HG03520 (cell line): ENCODE measurements around the gene EPHA6.

Experiments
- ATAC-seq: cut with Tn5 transposase; IDR thresholded peaks from one replicate; pipeline ENCODE4 v1.9.1; 2021; ENCODE audit warnings: mild to moderate bottlenecking, moderate library complexity; ENCODE audit not compliant: unreplicated experiment

EPHA6 gene

DNA sequence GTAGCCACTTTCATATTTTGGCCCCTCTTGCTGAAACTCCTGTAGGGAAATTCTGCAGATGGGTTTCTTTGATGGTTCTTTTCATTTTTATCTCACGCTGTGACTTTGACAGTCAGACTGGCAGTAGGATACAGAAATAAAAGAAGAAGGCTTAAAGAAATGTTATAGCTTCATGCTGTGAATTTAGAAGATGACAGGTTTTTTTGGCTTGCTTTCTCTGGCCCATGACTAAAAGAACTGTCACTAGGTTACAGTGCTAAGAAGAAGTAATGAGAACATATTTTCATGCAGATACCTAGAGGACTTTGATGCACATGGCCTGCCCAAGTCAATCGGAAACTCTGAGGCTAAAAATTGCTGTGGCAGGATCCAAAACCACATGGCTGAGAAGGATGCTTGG, 334.5 kb downstream of the EPHA6 start:
- ATAC-seq: no peak

DNA sequence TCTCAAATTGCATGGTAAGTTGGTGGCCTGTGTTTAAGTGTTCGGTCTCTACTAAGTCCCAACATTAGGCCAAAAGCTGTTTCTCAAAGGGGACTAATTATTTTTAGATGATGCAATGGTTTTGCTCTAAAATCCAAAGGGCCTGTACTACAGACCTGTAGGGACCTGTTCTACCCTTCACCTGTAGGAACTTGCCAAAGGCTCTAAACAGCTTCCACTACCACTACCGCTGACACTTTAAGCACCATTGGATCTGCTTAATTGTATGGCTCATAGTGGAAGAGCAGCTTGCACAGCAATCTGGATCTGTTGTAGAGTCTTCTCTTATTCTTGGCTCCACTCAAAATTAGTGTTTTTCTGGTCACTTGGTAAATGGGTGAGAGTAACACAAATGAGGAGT, 346.8 kb downstream of the EPHA6 start:
- no peak for ATAC-seq

DNA sequence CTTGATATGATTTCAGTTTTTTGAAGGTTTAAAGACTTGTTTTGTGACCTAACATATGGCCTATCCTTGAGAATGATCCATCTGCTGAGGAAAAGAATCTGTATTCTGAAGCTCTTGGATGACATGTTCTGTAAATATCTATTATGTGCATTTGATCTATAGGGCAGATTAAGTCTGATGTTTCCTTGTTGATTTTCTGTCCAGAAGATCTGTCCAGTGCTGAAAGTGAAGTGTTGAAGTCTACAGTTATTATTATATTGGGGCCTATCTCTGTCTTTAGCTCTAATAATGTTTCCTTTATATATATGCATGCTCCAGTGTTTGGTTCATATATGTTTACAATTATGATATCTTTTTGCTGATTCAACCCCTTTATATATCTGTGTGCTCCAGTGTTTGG, 362.8 kb downstream of the EPHA6 start:
- no peak for ATAC-seq

DNA sequence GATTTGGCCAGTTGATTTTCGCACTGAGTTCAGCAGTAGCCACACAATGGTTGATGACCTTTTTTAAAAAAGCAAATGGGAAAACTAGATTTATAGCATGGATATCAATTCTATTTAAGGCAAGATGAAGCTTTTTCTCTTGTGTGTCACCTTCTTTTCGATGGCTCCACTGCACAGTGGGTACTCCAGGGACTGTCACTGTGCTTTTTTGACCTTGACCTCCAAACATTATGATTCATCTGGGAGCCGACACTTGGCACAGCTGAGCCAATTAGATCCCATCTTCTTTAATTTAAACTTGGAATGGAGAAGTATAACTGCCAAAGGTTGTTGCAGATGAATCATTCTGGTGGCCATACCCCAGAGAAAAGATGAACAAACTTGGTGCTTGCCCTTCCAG, 367.3 kb downstream of the EPHA6 start:
- ATAC-seq: no peak

DNA sequence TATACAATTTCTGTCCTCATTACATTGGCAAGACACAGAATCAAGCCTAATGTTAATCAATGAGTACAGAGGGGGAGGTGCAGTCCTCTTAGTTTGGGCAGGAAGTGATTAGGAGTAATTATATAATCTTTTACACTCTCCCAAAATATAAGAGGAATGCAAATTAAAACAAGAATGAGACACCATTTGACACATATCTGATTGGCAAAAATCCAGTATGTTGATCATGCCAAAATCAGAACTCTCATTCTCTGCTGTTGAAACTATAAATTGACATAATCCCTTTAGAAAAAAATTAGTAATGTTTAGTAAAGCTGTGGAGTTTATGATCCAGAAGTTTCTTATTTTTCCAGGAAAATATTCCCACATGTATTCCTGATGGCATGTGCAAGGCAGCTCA, 373.4 kb downstream of the EPHA6 start:
- no peak for ATAC-seq

DNA sequence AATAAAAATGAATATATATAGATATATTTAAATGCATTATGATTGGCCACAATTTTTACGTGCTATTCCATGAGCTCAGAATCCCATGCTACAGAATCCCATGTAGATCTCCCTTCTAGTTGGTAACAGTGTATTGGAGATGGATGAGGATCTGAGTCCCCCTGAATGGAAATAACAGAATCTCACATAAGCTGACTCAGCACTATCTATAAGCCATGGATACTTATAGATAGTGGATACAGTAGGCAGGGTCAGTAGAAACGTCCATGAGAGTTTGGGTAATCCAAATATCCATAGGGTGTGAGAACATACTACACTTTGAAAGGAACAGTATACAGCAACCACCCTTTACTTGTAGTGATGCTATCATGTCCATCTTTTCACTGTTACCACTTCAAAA, 375.4 kb downstream of the EPHA6 start:
- no peak for ATAC-seq

DNA sequence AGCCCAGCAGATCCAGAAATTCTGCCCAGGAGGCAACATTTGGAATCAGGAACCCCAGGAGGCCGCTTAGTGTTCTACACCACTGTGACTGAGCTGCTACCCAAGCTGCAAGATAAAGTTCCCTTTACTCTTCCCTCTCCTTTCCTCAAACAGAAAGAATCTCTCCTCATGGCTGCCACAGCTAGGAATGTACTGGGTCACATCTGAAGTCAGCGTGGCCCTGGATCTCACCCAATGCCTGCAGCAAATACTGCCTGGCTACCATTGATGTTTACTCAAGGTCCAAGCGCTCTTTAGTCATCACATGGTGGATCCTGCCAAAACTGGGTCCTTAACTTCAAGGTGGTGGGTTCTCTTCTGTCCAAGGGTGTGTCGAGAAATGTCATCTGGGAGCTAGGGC, 382.7 kb downstream of the EPHA6 start:
- ATAC-seq: no peak

DNA sequence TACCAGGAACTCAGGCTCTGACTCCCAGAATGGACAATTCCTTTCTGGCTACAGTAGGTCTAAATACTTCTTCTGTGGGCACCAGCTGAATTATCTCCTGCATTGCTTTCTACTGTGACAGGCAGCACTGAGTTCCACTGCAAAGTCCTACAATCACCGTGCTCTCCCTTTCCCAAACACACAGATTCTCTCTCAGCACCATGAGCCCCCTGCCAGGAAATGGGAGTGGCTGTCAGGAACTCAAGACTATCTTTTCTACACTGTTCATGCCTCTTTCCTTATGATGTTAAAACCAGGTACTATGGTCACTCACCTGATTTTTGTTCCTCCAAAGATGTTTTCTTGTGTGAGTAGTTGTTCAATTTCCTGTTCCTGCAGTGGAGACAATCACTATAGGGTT, 383.4 kb downstream of the EPHA6 start:
- ATAC-seq: no peak

DNA sequence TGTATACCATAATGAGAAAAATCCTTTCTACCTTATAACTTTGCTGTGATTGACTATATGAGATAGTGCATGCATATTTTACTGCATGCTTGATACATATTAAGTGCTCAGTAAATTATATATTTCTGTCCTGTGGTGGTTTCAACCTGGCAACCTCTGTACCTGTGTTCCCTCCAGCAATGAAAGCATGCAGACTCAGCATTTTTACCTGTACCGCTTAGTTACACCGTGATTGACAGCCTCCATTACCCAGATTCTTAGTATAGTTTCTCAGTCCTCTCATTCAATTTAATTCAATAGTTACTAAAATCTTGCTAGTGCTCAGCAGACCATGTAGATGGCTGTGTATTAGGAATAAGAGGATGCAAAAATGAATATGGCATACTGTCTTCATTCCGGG, 386.0 kb downstream of the EPHA6 start:
- ATAC-seq: no peak

DNA sequence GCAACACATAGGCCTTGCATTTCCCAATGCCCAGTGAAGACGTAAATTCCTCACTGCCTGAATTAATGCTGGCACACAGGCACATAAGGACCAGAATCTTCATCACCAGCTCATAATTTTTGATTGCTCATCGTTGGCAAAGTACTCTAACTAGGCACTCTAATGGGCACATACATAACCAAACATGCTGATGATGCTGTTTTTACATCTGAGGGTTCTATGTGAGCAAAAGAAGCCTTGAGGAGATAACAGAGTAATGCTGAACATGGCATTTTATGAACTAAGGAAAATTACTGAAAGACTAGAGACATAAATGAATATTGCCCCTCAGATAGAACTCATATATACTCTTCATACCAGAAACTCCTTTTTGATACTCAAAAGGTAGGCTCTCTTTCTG, 387.4 kb downstream of the EPHA6 start:
- ATAC-seq: no peak

DNA sequence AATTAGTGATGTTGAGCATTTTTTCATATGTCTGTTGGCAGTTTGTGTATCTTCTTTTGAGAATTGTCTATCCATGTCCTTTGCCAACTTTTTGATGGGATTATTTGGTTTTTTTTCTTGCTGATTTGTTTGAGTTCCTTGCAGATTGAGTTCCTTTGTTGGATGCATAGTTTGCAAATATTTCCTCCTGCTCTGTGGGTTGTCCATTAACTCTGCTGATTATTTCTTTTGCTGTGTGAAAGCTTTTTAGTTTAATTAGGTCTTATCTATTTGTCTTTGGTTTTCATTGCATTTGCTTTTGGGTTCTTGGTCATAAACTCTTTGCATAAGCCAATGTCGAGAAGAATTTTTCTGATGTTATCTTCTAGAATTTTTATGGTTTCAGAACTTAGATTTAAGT, 414.6 kb downstream of the EPHA6 start:
- no peak for ATAC-seq

DNA sequence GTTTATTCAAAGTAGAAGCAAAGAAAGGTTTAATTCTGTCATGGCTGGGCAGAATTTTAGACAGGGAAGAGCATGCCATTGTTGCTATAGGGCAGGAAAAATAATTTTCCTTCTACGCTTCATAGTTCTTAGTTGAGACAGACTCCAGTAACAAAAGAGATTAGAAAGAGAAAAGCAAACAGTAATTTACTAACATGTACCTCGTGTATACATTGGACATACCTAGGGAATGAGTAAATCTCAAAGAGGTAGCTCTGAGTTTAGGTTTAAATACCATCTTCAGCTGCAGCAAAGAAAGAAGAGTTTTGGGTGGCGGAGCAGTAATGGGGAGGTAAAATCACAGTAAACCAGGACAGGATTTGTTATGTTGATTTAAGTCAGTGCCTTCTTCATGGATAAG, 416.1 kb downstream of the EPHA6 start:
- ATAC-seq: no peak

DNA sequence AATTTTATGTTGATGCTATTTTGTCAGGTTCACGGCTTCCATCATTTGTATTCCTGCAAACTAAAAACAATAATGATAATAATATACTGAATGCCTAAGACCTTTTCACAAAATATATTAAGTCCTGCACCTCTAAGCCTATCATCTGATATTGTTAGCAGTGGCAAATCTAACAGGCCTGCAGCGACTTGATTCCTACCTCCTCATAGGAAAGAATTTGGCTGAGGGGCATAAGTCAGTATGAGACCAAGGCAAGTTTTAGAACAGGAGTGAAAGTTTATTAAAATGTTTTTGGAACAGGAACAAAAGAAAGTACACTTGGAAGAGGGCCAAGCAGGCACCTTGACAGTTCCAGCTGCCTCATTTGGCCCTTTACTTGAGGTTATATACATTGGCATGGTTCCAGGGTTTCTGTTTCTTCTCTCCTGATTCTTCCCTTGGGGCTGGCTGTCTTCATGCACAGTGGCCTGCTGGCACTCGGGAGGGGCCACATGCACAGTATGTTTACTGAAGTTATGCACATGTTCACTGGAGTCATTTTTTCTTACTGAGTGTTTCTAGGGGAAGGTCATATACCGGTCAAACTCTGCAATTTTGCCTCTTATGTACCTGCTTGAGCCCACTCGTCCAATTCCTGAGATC, 418.1 kb downstream of the EPHA6 start:
- ATAC-seq: no peak

DNA sequence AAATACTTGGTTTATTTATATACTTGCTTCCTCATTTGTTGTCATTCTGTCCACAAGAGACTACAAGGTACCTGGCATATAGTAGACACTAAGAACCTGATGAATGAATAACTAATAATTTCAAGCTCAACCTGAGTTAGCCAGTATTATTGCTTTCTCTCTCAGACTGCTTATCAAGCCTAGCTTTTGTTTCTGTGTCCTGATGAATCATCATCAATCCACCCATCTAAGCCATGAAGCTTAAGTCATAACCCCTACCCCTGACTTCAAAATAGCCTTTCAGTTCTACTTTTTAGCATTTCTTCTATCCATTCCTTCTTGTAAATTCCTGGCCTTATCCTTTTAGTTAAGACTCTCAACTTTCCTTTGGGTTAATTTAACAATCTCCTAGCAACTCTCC, 420.8 kb downstream of the EPHA6 start:
- no peak for ATAC-seq

DNA sequence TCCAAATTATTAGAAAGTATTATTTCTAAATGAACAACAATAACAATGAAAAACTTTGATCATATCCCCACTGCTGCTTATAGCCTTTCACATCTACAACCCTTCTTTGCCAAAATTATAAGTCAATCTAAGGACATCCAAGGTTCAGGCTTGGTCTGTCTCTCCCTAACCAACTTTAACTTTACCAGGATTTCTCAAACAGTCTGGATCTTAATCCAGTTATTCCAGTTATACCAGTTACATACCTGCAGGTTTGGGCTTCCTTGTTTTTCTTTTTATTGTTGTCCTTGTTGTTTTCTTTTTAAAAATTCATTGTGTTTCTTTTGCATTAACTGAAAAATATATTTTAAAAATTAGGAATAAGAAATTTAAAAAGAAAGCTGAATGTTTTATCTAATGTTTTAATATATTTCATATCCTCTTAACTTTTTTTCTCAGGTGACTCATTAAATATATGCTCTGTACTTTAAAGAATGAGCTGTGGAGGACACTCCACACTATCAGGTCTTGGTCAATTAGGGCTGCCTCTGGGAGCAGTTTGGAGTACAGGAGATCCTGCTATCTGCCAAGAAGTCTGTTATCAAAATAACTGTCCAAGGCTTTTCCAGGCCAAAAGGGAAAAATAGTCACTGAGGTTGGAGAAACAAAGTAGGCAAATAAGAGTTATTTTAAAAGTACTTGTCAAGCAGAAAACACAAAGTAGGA, 421.4 kb downstream of the EPHA6 start:
- no peak for ATAC-seq

DNA sequence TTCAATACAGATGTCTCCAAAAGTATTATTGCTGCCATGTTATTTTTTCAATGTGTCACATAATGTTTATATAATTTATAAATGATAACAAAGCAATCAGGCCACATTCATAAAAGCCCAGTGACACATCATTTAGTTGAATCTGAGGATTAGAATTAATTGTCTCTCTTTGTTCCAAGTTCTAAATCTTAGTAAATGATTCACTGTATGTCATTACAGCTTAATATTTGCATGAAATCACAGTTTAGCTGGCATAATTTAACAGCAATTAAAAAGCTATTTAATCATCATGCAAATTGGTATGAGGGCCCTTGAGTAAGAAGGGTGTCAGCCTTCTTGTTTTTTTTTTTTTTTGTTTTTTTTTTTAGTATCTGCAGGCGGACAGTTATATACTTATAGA, 427.0 kb downstream of the EPHA6 start:
- no peak for ATAC-seq

DNA sequence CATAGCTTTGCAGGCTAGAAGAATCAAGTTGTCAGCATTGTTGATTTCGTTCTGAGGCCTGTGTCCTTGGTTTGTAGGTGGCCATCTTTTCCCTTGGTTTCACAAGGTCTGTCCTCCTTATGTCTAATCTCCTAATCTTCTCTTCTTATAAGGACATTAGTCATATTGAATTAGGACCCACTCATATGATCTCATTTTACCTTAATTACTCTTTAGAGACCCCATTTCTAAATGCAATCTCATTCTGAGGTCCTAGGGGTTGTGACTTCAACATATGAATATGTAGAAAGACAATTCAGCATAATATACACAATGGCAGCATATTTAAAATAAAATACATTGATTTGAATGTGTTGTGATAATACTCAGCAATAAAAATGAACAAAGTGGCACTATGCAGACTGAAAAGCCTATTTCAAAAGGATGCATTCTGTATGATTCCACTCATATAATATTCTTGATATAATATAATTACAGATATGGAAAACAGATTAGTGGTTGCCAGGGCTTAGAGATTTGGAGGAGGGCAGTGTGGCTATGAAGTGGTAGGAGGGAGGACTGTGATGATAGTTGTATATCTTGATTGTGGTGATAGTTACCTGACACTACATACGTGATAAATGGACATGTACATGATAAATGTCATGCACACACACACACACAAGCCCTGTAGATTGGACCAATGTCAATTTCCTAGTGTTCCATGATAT, 431.0 kb downstream of the EPHA6 start:
- no peak for ATAC-seq

DNA sequence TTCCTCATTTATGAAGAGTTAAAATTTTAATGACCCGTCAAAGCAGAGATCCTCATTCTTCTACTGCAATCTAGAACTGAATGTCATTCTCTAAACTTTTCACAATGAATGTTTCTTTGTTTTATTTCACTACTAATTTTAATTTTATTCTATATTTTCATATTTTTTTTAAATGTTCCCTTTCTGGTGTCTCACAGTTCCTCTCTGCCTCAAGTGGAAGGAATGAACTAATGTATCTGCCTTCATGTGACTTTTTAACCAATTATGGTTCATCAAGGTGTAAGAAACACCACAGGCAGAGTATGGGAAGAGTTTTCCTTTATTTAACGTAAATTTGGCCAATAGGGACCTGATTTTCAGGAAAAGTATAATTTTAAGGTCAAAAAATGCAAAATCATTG, 441.7 kb downstream of the EPHA6 start:
- no peak for ATAC-seq

DNA sequence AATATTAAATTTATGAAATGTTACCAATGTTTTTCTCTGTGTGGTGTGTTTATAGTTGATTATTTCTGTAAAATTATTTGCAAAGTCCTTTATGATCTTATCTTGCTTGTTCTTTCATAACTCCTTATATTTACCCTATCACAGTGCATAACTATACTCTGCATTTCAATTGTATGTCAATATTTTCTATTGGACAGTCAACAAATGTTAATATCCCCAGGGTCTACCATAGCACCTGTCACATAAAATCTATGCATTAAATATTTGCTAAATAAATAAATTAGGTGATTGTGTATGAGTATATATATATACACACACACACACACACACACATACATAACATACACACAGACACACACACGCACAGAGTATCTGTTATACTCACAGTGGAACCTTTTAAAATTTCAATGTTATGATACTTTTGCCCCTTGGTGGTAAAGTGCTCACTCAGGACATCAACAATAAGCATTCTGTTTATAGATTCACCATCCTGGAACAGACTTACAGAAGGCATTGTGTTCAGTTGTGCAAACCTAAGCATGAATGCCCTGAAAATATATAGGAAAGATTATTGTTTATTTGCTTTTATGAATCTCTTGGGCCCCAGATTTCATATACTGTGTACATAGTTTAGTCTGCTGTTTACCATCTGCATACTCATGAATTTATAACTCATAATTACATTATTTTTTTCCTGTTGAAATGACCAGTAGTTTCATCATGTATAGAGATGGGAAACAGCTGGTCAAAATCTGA, 443.7 kb downstream of the EPHA6 start:
- no peak for ATAC-seq

DNA sequence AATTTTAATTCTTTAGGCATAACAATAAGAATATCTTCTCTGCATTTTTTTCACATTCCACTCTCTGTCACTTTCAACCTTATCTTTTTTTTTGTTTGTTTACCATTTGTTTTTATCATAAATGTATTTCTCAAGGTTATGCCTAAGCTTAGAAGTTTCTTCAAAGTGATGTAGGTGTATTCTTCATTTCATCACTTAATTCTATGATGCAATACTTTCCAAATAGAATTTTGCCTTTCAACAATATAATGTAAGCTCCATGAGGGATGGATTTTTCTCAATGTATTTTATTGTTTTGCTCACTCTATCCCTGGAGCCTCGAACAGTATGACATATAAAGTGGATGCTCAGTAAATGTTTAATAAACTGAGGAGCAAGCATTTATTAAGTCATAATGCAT, 444.9 kb downstream of the EPHA6 start:
- ATAC-seq: no peak

DNA sequence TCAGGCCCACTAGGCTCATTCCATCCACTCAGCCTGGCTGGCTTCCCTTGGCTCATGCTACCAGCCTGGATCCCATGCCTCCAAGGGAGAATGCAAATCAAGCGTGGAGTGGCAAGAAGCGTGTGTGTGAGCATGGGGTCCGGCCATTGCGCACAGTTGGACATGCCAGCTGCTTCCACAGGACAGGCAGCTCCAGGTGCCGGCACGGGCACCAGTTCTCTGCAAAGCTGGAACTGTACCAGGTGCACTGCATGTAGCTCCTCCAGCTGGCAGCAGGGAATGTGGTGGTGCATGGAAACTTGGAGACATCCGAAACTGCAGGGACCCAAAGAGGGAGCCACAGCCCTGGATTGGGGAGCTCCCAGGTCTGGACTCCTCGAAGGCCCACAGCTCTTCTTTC, 449.8 kb downstream of the EPHA6 start:
- ATAC-seq: no peak
